ENCODE data around the gene NIFK.

The NIFK gene

DNA sequence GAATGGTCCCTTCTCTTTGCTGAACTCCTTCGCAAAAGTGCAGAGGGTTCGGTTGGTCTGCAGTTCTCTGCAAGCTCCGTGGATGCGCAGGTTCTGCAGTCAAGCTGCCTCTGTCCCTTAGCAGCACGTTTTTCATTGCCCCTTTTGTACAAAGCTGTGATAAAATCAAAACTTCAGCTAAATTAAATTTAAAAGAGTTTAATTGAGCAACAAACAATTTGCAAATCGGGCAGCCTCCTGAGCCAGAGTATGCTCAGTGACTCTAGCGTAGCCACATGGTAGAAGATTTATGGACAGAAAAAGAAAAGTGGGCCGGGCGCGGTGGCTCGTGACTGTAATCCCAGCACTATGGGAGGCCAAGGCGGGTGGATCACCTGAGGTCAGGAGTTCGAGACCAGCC, 37.6 kb upstream of the NIFK start:
- in situ Hi-C loops (cut with HindIII; ENCODE audit: low sequenced_read_pairs) = no loop called here
- no peak for DNase-seq (ENCODE audit: low read depth)

DNA sequence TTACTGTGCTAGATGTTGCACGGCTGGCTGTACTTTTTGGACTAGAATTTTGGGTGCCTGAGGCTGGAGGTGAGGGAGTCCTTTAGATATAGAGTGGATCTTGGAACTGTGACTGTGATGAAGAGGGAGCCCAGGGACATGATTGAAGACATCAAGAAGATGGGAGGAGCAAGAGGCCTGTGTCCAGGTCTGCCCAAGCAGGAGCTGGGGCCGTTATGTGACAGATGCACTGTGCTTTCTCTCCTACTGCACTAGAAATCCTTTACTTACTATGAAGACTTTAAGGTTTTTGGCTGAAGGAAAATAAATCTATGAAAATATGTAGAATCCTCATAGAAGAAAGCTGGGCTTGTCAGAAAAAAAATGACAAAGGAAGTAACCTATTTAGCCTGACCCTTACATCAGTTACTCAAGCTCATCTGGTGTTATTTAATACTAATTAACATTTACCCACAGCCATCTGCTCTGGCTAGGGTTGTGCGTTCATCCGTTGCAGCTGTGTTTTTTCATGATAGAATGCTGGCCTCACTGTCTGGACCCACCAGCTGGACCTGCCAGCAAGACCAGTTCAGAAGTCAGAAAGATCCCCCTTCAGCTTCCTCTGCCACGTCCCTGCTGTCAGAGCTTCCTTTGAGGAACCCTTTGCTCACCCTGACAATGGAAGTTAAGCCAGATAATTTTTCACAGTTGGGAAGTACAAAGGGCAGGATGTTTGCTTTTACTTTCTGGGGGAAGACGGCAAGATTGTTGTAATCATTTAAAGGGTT, 35.5 kb upstream of the NIFK start:
- no peak for DNase-seq (ENCODE audit: low read depth)
- in situ Hi-C loops (cut with HindIII; ENCODE audit: low sequenced_read_pairs) = no loop called here
- TF ChIP-seq, protein P1, sequence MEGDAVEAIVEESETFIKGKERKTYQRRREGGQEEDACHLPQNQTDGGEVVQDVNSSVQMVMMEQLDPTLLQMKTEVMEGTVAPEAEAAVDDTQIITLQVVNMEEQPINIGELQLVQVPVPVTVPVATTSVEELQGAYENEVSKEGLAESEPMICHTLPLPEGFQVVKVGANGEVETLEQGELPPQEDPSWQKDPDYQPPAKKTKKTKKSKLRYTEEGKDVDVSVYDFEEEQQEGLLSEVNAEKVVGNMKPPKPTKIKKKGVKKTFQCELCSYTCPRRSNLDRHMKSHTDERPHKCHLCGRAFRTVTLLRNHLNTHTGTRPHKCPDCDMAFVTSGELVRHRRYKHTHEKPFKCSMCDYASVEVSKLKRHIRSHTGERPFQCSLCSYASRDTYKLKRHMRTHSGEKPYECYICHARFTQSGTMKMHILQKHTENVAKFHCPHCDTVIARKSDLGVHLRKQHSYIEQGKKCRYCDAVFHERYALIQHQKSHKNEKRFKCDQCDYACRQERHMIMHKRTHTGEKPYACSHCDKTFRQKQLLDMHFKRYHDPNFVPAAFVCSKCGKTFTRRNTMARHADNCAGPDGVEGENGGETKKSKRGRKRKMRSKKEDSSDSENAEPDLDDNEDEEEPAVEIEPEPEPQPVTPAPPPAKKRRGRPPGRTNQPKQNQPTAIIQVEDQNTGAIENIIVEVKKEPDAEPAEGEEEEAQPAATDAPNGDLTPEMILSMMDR (IDR thresholded peaks at IDR 0.05; ENCODE audit: low read depth, low read length, missing control alignments) = no peak
- H3K4me3 ChIP-seq (ENCODE audit: low read depth, low read length) = no peak overlapping the region

More for the DNA sequence above, 37.6 kb upstream of the NIFK start:
- no peak overlapping the region for H3K4me3 ChIP-seq (ENCODE audit: low read depth, low read length)
- TF ChIP-seq, protein P1 (IDR thresholded peaks at IDR 0.05; ENCODE audit: low read depth, low read length, missing control alignments) = no peak

DNA sequence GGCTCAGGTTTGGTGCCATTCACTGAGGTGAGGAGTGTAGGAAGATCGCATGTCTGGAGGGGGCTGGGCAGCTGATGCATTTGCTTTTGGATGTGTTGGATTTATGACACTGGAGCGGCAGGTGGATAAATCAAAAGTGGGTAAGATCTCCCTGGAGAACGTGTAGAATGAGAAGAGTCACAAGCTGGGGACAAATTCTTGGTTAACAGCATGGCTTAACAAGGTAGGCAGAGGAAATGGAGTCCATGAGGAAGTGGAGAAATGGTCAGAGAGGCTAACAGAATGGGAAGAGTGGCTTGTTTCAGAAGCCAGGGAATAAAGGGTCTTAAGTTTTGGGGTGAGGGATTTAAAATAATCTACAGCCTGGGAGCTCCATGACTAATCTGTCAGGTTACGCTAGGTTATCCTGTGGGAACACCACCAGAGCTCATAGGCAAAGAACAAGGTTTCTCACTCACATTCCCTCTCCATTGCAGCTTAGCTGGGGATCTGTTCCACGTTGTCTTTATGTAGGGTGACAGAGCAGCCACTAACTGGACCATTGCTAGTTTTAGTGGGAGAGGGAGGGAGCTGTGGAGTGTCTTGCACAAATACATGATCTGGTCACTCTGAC, 31.6 kb upstream of the NIFK start:
- in situ Hi-C loops (cut with HindIII; ENCODE audit: low sequenced_read_pairs) = no loop called here
- H3K4me3 ChIP-seq (ENCODE audit: low read depth, low read length) = no peak overlapping the region
- TF ChIP-seq, protein P1 (IDR thresholded peaks at IDR 0.05; ENCODE audit: low read depth, low read length, missing control alignments) = no peak
- DNase-seq (ENCODE audit: low read depth) = no peak

DNA sequence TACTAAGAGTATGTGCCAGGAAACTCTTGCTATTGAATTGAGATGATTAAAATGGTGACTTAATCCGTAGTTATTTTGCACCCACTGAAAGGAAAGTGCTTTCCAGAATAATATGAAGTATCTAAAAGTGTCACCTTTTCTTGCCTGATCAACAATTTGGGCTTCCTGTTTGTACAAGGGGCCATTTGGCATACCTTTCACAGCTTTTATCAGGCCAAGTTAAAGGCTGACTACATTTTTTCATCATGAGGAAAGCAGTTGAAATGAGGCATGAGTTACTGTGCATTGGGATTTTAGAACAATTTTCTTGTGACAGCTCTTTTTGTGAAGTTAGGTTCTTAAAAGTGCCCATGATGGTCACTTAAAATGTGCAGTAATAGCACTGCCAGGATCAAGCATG, 29.9 kb upstream of the NIFK start:
- H3K4me3 ChIP-seq (ENCODE audit: low read depth, low read length) = no peak overlapping the region
- no peak for DNase-seq (ENCODE audit: low read depth)
- TF ChIP-seq, protein P1 (IDR thresholded peaks at IDR 0.05; ENCODE audit: low read depth, low read length, missing control alignments) = no peak
- in situ Hi-C loops (cut with HindIII; ENCODE audit: low sequenced_read_pairs) = no loop called here

GRCh38 chr2:121764681-121765228, 28.1 kb upstream of the NIFK start:
- no peak overlapping the region for H3K4me3 ChIP-seq (ENCODE audit: low read depth, low read length)
- DNase-seq (ENCODE audit: low read depth) = no peak
- in situ Hi-C loops (cut with HindIII; ENCODE audit: low sequenced_read_pairs) = no loop called here
- TF ChIP-seq, protein P1 (IDR thresholded peaks at IDR 0.05; ENCODE audit: low read depth, low read length, missing control alignments) = no peak

- in situ Hi-C loops (cut with HindIII; ENCODE audit: low sequenced_read_pairs) = no loop called here
- DNase-seq (ENCODE audit: low read depth) = peak; percentile 91
- H3K4me3 ChIP-seq (ENCODE audit: low read depth, low read length) = peak within 1 kb of the TSS; percentile 75
- TF ChIP-seq, protein P1 (IDR thresholded peaks at IDR 0.05; ENCODE audit: low read depth, low read length, missing control alignments) = no peak
Measured at GRCh38 chr2:121755237-121756111, 18.8 kb upstream of the NIFK start, which contains the start of gene TSN. Gene TSN (plus strand): TSS chr2:121755651. CDS start chr2:121755780, 129 bp downstream.
